GM19395 (cell line): ENCODE results near the gene SAT1.
"Not testable (repeated sequence)": the region's sequence is repeated elsewhere in the genome, so short reads cannot be mapped to it uniquely, and the experiment has no call there.

Source experiments
- ATAC-seq: cut with Tn5 transposase; IDR thresholded peaks from one replicate; pipeline ENCODE4 v1.9.1; 2021; ENCODE audit warnings: mild to moderate bottlenecking, moderate library complexity; ENCODE audit not compliant: unreplicated experiment

Gene SAT1

GRCh38 chrX:23782863-23783588 lies at the start of gene SAT1:
Gene SAT1 (plus strand): TSS chrX:23783173. CDS start chrX:23783352, 179 bp downstream.
- ATAC-seq, result peak; percentile 80

GRCh38 chrX:23736030-23736429 lies 46.9 kb upstream of the SAT1 start:
- no peak for ATAC-seq

DNA sequence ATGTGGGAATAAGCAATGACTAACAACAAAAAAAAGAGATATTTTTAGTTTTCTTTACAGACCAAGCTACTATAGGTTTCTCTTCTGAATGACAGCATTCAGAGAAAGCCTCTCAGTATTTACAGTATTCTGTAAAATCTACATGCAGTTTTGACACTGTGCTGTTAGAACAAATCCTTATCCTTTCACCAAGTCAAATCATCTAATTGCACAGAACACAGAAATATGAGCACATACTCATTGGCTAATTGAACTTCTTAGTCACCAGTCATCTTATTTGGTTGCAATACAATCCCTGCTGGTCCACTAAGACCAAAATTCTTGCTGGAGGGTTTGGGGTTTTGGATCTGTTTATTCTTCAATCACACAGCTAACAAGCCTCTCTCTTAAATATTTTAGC lies 45.6 kb upstream of the SAT1 start:
- ATAC-seq, result no peak

GRCh38 chrX:23742174-23742696 lies 40.7 kb upstream of the SAT1 start:
- ATAC-seq, result no peak

DNA sequence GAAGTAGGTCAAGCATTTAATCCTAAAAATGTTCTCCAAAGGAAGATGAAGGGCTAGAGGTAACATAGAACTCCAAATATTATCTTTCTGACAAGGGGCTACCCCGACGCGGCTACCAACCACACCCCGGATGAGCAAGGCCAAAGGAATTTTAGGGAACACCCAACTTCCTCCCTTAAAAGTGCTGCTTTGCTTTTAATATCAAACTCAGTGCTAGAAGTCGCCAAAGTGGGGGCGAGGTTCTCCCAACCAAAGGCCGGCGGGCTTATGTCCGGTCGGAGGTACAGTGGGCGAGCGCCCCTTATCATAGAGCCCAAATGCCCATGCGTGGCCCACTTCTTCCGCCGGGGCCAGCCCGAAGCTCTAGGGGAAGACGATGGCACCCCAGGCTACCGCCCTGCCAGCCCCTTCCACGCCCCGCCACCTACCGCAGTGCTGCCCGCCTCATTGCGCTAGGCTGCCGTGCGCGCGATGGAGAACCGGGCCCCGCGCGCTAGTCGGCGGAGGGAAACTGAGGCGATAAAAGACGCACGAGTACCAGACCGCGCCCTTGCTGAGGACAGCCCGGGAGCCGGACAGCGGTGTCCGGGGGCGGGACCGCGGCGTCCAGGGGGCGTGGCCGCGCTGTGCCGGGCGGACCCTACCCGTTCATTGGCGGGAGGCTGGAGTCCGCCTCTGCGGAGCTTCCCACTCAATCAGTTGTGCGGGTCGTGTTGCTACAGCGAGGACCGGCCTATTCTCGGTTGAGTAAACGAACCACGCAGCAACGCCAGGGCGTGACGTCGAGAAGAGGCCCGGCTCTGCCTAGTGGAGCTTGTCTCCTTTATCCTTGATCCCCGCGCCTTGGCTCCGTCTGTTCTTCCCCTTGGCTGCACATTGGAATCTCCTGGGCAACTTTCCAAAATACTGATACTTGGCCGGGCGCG lies 40.0 kb upstream of the SAT1 start, which contains the start of gene ACOT9:
Gene ACOT9, minus strand, starts transcription at position 580 of the 926 bp plus-strand sequence. Its CDS starts 132 bp downstream, at position 448.
- ATAC-seq, result peak; percentile 92

GRCh38 chrX:23743623-23743971 lies 39.4 kb upstream of the SAT1 start:
- ATAC-seq, result not testable (repeated sequence)

GRCh38 chrX:23745786-23746185 lies 37.2 kb upstream of the SAT1 start:
- ATAC-seq, result no peak

DNA sequence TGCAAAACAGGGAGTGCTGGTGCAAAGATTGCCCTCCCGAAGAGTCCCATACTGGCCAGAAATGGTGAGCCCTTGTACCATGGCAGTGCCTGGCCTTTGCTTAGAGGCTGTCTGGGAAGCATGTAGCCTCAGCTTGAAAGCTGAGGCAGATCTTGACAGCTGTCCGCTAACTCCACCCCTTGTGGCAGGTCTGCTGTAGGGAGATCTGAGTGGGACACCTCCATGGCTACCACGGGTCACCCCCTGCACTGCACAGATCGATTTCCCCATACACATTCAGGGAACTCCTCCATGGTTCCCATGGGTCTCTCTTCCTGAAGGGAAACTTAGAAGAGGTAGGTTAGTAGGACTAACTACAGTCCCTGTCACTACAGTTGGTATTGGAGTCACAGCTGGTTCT lies 33.8 kb upstream of the SAT1 start:
- no peak for ATAC-seq

- ATAC-seq, result no peak
Observed at GRCh38 chrX:23749576-23749975, 33.4 kb upstream of the SAT1 start.

DNA sequence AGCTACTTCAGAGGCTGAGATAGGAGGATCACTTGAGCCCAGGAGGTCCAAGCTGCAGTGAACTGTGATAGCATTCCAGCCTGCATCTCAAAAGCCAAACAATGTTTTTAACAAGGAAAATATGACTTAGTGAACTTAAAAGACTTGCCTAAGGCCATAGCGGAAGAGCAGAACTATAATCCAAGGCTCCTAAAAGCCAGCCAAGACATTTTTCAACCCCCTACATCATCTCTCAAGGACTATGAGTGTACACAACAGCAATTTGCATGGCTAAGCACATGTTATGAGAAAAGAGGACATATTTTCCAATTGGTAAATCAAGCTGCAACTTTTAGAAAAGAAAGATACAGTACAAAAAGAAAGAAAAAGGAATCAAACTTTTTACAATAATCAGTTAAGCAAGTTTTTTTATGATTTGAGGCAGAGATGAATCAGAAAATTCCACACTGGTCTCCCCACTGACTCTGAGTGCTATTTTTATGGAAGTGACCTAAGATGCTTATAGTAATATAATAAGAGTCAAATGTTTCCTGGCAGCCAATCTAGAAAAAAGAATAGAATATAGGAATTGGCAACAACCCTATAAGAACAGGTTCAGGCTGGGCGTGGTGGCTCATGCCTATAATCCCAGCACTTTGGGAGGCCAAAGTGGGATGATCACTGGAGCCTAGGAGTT lies 30.1 kb upstream of the SAT1 start:
- no peak for ATAC-seq

- ATAC-seq, result no peak
Observed at GRCh38 chrX:23754664-23755063, 28.3 kb upstream of the SAT1 start.

DNA sequence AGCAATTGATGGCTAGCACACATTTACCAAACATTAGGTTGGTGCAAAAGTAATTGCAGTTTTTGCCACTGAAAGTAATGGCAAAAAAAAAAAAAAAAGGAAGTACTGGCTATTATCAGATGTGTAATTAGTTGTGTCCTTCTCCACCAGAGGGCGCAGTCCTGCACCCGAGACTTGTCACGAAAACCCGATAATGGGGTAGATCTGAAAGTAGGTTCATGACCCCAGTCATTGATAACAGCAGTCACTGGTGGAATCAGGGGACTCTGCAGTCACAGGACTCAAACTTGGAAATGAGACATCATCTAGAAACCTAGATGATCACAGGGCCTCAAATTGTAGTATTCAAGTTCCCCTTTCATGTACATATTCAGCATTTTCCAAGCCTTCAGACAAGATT lies 26.8 kb upstream of the SAT1 start:
- ATAC-seq, result peak; percentile 93

DNA sequence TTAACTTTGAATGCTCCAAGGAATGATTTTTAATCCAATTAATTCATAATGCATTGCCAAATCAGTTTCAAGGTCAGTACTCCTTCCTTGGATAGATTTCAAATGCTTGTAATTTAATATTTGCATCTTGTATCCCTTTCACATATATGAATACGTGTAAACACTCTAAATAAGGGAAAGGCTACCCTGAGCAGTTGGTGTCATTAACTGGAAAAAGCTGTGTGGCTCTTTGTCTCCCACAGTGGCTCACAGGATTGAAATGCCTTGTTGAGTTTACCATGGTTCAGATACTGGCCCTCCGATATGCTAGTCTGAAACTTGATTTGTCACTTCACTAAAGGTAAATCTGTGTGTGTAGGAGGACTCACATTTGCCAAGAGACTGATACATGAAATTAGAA lies 23.2 kb upstream of the SAT1 start:
- no peak for ATAC-seq

DNA sequence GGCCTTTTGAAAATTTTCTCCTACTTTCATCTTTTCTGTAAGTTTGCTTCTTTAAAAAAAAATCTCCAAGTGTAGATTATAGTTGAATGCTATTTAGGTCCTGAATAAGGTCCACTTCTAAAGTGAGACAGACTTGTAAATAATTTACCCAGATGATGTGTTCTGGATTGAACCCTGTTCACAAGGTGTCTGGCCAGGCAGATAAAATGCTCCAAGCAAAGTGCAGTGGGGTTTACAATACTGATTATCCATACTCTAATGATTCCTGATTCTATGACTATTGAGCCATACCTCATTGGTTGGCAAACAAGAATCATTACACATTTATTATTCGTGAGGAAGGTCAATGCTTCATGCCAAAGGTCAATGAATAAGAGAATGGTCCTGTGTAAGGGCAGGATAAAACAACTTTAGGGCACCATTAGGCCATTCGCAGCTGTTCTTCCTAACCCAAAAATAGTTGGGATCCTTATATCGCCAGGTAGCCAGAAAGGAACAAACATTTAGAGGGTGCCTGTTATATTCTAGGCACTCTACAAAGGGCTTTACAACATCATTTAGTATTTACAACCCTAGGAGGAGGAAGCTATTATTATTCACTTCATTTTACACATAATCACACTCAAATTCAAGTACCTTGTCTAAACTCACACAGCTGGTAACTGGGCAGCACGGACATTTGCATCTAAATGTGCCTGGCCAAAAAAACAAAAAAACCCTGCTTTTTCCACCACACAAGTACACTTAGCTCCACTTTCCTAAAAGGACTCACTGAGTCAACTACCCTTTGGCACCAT lies 18.6 kb upstream of the SAT1 start:
- no peak for ATAC-seq

- ATAC-seq, result no peak
Observed at GRCh38 chrX:23765449-23765848, 17.5 kb upstream of the SAT1 start.

GRCh38 chrX:23765868-23766267 lies 17.1 kb upstream of the SAT1 start:
- ATAC-seq, result no peak

DNA sequence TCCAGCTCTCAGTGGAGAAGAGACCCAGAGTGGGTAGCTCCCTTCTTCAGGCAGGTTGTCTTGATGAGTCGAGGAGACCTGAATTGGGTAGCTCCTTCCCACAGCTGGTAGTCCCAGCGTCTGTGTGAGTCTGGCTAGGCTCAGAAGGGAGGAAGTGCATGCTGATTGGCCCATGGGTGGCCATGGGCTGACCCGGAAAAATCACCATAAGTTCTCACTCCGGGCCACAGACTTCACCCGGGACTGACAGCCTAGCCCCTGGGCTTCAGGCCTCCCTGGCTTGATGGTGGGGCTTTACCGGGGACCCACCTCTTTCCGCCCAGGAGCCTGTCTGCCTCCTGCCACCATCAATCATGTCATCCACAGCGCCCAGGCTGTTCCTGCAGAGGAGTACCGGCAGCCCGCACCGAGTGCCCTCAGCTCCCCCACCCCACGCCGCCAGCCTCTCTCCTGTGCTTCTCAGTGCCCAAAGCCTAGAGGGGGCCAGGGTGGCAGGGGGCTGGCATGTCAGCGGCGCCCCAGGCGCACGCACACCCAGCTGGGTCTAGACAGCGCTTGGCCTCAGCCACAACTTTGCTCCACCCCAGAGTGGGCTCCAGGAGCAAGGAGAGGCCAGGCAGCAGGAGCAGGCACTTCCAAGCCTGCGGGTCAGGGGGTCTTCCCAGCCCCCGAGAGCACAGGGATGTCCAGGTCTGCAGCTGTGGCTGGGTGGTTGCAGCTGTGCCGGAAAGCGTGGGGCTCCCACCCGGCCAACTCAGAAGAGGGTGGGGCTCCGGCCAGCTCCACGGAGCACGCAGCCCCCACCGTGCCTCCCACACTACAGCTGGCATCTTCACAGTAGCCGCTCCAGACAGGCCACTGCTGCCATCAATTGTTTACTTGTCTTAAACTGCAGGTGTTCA lies 16.1 kb upstream of the SAT1 start:
- ATAC-seq, result peak; percentile 54

- ATAC-seq, result no peak
Observed at GRCh38 chrX:23770142-23770541, 12.8 kb upstream of the SAT1 start.

DNA sequence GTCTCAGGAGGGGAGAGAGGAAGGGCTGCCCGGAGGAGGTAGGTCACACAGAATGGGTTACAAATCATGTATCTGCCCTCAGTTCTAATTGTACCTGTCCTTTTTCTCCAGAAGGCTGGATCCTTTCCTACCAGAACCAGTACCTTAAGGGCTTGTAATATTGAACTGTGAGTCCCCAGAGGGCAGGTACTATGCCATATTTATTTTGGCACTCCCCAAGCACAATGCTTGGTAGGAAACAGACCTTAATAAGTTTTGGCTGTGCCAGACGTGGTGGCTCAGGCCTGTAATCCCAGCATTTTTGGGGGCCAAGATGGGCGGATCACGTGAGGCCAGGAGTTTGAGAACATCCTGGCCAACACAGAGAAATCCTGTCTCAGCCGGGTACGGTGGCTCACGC lies 11.9 kb upstream of the SAT1 start:
- ATAC-seq, result not testable (repeated sequence)
